Measurements from ENCODE around the gene TTC39A.

DNA sequence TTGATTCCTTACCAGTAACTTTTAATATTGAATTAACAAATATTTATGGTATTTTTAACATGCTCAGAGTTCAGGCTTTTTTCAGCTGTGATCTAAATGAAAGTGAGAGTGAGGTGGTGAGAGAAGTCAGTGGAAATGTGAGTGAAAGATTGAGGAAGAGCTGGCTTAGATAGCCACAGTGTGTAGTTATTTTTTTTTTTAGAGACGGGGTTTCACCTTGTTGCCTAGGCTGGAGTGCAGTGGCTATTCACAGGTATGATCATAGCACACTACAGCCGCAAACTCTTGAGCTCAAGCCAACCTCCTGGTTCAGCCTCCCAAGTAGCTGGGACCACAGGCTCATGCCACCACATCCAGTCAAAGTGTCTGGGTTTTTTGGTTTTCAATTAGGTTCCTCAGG, 83.3 kb downstream of the TTC39A start:
- no peak for TF ChIP-seq POLR2A (IDR thresholded peaks at IDR 0.05)
- no peak for TF ChIP-seq CTCF (IDR thresholded peaks at IDR 0.05)

Measured in adrenal gland (tissue), 5 donors.